ENCODE results near the gene GEMIN5. TPM values are rescaled to one million over a fixed set of nuclear protein-coding genes. Genes with fewer than 3 reads are reported as not detected.

GEMIN5 gene
- total RNA-seq, 2 experiments from 2014 or later: 32.9 to 33.0 TPM

- CTCF ChIA-PET: interaction anchor here (1.1 to 1.5 kb wide), 3 partner anchors 29 to 180 kb away, joined by 3 to 5 read pairs (median 3); no protein-coding TSS in a partner anchor
These were observed 29.5 kb upstream of the GEMIN5 start for GRCh38 chr5:154967421-154968024.

GRCh38 chr5:154966874-154967273 is 28.9 kb upstream of the GEMIN5 start:
- H3K27ac Mint-ChIP-seq: no peak overlapping the region
- no peak for DNase-seq
- no peak for ATAC-seq
- H3K27me3 Mint-ChIP-seq: no peaks in the 10 kb centered on the region
- ChIA-PET CTCF (interaction anchor here (0.6 to 1.2 kb wide), 3 partner anchors 18 to 1768 kb away, joined by 3 read pairs; no protein-coding TSS in a partner anchor), POLR2A (no interaction called here)
- peaks cover 23% of the 10 kb centered on the region for H3K36me3 Mint-ChIP-seq (ENCODE audit: low read depth)
- no peaks in the 10 kb centered on the region for H3K4me1 Mint-ChIP-seq
- H3K4me3 Mint-ChIP-seq: no peak overlapping the region
- intact Hi-C loops (cut with DNase I, micrococcal nuclease): no loop called here
- no peaks in the 10 kb centered on the region for H3K9me3 Mint-ChIP-seq (ENCODE audit: low read depth)

More at GRCh38 chr5:154967421-154968024, 29.5 kb upstream of the GEMIN5 start:
- no peak overlapping the region for H3K4me3 Mint-ChIP-seq
- no peak for ATAC-seq
- intact Hi-C loops (cut with DNase I, micrococcal nuclease): no loop called here
- POLR2A ChIA-PET: no interaction called here
- H3K27ac Mint-ChIP-seq: no peak overlapping the region
- no peak for DNase-seq
- no peaks in the 10 kb centered on the region for H3K4me1 Mint-ChIP-seq
- no peaks in the 10 kb centered on the region for H3K27me3 Mint-ChIP-seq
- H3K36me3 Mint-ChIP-seq (ENCODE audit: low read depth): peaks cover 22% of the 10 kb centered on the region
- no peaks in the 10 kb centered on the region for H3K9me3 Mint-ChIP-seq (ENCODE audit: low read depth)

DNA sequence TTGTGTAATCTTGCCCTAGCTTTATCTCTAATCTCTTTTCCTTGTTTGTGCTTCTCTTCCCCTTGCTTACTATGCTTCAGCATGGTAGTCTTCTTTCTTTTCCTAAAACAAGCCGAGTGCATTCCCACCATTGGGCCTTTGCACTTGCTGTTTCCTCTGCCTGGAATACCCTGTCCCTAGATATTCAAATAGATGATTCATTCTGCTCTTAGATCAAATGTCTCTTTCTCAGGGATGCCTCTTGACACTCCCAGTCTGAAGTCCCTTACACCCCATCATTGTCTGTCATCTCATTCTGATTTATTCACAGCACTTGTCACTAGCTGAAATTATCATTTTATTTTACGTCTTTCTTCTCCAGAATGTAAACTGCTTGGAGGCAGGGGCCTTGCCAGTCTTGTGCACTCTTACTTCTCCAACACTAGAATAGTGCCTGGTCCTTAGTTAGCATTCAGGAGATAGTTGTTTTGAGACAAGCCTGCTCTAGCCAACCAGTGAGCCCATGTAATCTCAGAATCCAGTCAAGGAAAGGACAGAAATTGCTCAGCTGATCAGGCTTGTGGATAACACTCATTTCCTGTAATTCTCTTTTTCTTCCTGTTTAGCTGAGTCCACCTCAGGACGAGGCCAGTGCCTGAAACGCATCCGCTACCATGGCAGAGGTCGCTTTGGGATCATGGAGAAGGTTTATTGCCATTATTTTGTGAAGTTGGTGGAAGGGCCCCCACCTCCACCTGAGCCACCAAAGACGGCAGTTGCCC is 28.2 kb upstream of the GEMIN5 start:
- Mint-ChIP-seq H3K27ac (no peak overlapping the region), H3K27me3 (no peaks in the 10 kb centered on the region), H3K9me3 (ENCODE audit: low read depth) (no peaks in the 10 kb centered on the region), H3K4me3 (no peak overlapping the region), H3K36me3 (ENCODE audit: low read depth) (peaks cover 24% of the 10 kb centered on the region), H3K4me1 (no peaks in the 10 kb centered on the region)
- ATAC-seq (no peak), DNase-seq (no peak)
- CTCF ChIA-PET: interaction anchor here (0.6 to 1.2 kb wide), 3 partner anchors 17 to 1767 kb away, joined by 3 to 4 read pairs (median 3); no protein-coding TSS in a partner anchor
- POLR2A ChIA-PET: interaction anchor here (0.6 kb wide), 1 partner anchor 8 kb away, joined by 4 read pairs; no protein-coding TSS in a partner anchor
- intact Hi-C loops (cut with DNase I, micrococcal nuclease): no loop called here

GRCh38 chr5:154962494-154962893 is 24.5 kb upstream of the GEMIN5 start:
- Mint-ChIP-seq H3K9me3 (ENCODE audit: low read depth) (no peaks in the 10 kb centered on the region), H3K27me3 (no peaks in the 10 kb centered on the region), H3K27ac (no peak overlapping the region), H3K36me3 (ENCODE audit: low read depth) (peaks cover 25% of the 10 kb centered on the region), H3K4me3 (no peak overlapping the region), H3K4me1 (no peaks in the 10 kb centered on the region)
- CTCF ChIA-PET: no interaction called here
- DNase-seq (no peak), ATAC-seq (no peak)
- intact Hi-C loops (cut with DNase I, micrococcal nuclease): no loop called here
- POLR2A ChIA-PET: no interaction called here

GRCh38 chr5:154956712-154957111 is 18.7 kb upstream of the GEMIN5 start:
- H3K27ac Mint-ChIP-seq: no peak overlapping the region
- CTCF ChIA-PET: no interaction called here
- POLR2A ChIA-PET: no interaction called here
- intact Hi-C loops (cut with DNase I, micrococcal nuclease): no loop called here
- no peak for DNase-seq
- H3K27me3 Mint-ChIP-seq: no peaks in the 10 kb centered on the region
- H3K9me3 Mint-ChIP-seq (ENCODE audit: low read depth): no peaks in the 10 kb centered on the region
- H3K4me3 Mint-ChIP-seq: no peak overlapping the region
- peaks cover 22% of the 10 kb centered on the region for H3K36me3 Mint-ChIP-seq (ENCODE audit: low read depth)
- ATAC-seq: no peak
- H3K4me1 Mint-ChIP-seq: peaks cover 10% of the 10 kb centered on the region

DNA sequence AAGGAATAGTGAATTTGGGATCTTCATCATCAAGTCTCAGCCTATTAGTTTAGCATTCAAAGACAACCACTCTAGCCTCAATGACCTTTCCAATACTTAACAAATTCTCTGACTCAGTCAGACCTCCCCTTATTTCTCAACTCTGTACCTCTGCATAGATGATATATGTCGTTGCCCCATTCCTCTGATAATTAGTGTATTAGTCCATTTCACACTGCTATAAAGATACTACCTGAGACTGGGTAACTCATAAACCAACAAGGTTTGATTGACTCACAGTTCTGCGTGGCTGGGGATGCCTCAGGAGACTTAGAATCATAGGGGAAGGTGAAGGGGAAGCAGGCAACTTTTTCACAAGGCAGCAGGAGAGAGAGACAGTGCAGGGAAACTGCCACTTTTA is 11.8 kb upstream of the GEMIN5 start:
- Mint-ChIP-seq H3K4me1 (peaks cover 27% of the 10 kb centered on the region), H3K36me3 (ENCODE audit: low read depth) (peaks cover 16% of the 10 kb centered on the region), H3K27me3 (no peaks in the 10 kb centered on the region), H3K27ac (no peak overlapping the region), H3K9me3 (ENCODE audit: low read depth) (no peaks in the 10 kb centered on the region), H3K4me3 (no peak overlapping the region)
- intact Hi-C loops (cut with DNase I, micrococcal nuclease): no loop called here
- no peak for DNase-seq
- POLR2A ChIA-PET: no interaction called here
- CTCF ChIA-PET: interaction anchor here (0.6 to 1.1 kb wide), 2 partner anchors 188 to 299 kb away, joined by 3 read pairs; no protein-coding TSS in a partner anchor
- ATAC-seq: no peak

DNA sequence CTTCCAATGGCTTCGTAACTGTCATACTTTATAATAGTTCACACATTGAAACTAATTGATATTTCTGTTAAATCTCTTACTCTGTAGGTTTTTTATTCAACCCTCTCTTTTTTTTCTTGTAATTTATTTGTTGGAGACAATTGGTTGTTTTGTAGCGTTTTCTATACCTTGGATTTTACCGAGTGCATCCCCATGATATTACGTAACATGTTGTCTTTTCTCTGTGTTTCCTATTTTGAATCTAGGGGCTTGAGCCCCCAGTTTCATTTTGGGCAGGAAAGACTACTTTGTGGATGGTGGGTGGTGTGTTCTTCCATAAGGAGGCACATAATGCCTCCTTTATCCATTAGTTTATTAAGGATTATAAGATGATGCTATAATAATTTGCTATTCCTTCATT is 10.3 kb upstream of the GEMIN5 start:
- Mint-ChIP-seq H3K27ac (no peak overlapping the region), H3K9me3 (ENCODE audit: low read depth) (no peaks in the 10 kb centered on the region), H3K4me3 (no peak overlapping the region), H3K27me3 (no peaks in the 10 kb centered on the region), H3K4me1 (peaks cover 24% of the 10 kb centered on the region), H3K36me3 (ENCODE audit: low read depth) (peaks cover 12% of the 10 kb centered on the region)
- ATAC-seq: no peak
- intact Hi-C loops (cut with DNase I, micrococcal nuclease): no loop called here
- ChIA-PET POLR2A (interaction anchor here (0.6 kb wide), 1 partner anchor 90 kb away, joined by 3 read pairs; the partner anchor contains the start of gene CNOT8), CTCF (no interaction called here)
- no peak for DNase-seq

GRCh38 chr5:154947778-154948177 is 9.8 kb upstream of the GEMIN5 start:
- H3K4me3 Mint-ChIP-seq: no peak overlapping the region
- peaks cover 12% of the 10 kb centered on the region for H3K36me3 Mint-ChIP-seq (ENCODE audit: low read depth)
- no peaks in the 10 kb centered on the region for H3K9me3 Mint-ChIP-seq (ENCODE audit: low read depth)
- intact Hi-C loops (cut with DNase I, micrococcal nuclease): no loop called here
- H3K27ac Mint-ChIP-seq: no peak overlapping the region
- ChIA-PET CTCF (interaction anchor here (1.2 kb wide), 1 partner anchor 81 kb away, joined by 3 read pairs; no protein-coding TSS in a partner anchor), POLR2A (interaction anchor here (0.6 kb wide), 1 partner anchor 89 kb away, joined by 3 read pairs; the partner anchor contains the start of gene CNOT8)
- no peak for ATAC-seq
- no peaks in the 10 kb centered on the region for H3K27me3 Mint-ChIP-seq
- H3K4me1 Mint-ChIP-seq: peaks cover 29% of the 10 kb centered on the region
- DNase-seq: no peak

DNA sequence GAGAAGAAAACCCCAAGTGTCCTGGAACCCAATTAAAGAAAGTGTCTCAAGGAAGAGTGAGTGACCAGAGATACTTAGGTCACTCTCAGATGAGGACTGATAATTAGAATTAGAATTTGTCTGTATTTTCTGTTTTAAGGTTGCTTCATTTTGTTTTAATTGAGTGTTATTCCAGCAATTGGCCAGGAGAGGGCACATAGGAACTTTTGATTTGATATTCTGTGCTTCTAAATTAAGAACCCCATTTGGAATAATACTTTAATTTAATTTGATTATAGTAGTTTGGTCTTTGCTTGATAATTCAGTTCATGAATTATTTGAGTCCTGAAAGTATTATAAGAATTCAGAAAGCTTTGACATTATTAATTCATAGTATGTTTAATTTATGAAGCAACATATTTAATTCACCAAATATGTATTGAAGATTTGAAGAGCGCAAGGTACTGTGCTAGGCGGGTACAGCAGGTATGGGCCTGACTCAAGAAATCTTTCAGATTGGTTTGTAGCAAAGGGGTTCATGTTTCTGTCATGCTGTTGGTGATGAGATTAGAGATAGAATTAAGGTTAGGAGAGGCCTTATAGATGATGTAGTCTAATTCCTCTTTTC is 7.8 kb upstream of the GEMIN5 start:
- intact Hi-C loops (cut with DNase I, micrococcal nuclease): no loop called here
- H3K27me3 Mint-ChIP-seq: no peaks in the 10 kb centered on the region
- CTCF ChIA-PET: interaction anchor here (0.6 to 2.9 kb wide), 6 partner anchors 9 to 217 kb away, joined by 3 to 12 read pairs (median 4); no protein-coding TSS in a partner anchor
- no peak overlapping the region for H3K27ac Mint-ChIP-seq
- no peak overlapping the region for H3K4me3 Mint-ChIP-seq
- POLR2A ChIA-PET: no interaction called here
- no peak for DNase-seq
- no peak for ATAC-seq
- H3K9me3 Mint-ChIP-seq (ENCODE audit: low read depth): no peaks in the 10 kb centered on the region
- H3K36me3 Mint-ChIP-seq (ENCODE audit: low read depth): peaks cover 11% of the 10 kb centered on the region
- peaks cover 37% of the 10 kb centered on the region for H3K4me1 Mint-ChIP-seq

GRCh38 chr5:154944716-154945115 is 6.7 kb upstream of the GEMIN5 start:
- ChIA-PET CTCF (interaction anchor here (0.6 to 2.9 kb wide), 3 partner anchors 8 to 59 kb away, joined by 3 to 12 read pairs (median 7); no protein-coding TSS in a partner anchor), POLR2A (no interaction called here)
- H3K27me3 Mint-ChIP-seq: no peaks in the 10 kb centered on the region
- H3K27ac Mint-ChIP-seq: no peak overlapping the region
- H3K36me3 Mint-ChIP-seq (ENCODE audit: low read depth): peaks cover 8% of the 10 kb centered on the region
- H3K4me3 Mint-ChIP-seq: no peak overlapping the region
- intact Hi-C loops (cut with DNase I, micrococcal nuclease): loop anchor here (5.0 kb wide), 2 partner anchors 297 to 752 kb away; partner anchors contain the start of gene GALNT10 (in 1 of the 2)
- no peak for DNase-seq
- peaks cover 41% of the 10 kb centered on the region for H3K4me1 Mint-ChIP-seq
- H3K9me3 Mint-ChIP-seq (ENCODE audit: low read depth): no peaks in the 10 kb centered on the region
- no peak for ATAC-seq

DNA sequence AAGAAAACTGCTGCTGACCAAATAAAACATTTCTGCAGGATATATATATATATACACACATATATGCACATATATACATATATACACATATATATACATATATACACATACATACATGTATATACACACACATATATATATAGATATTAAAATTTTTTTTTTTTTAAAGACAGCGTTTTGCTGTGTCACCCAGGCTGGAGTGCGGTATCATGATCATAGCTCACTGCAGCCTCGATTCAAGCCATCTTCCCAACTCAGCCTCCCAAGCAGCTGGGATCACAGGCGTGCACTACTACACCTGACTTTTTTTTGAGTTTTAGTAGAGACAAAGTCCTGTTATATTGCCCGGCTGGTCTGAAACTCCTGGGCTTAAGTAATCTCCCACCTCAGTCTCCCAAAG is 5.5 kb upstream of the GEMIN5 start:
- ChIA-PET CTCF (interaction anchor here (2.9 kb wide), 1 partner anchor 61 kb away, joined by 12 read pairs; no protein-coding TSS in a partner anchor), POLR2A (no interaction called here)
- Mint-ChIP-seq H3K4me1 (peaks cover 36% of the 10 kb centered on the region), H3K36me3 (ENCODE audit: low read depth) (peaks cover 2% of the 10 kb centered on the region), H3K27me3 (no peaks in the 10 kb centered on the region), H3K4me3 (no peak overlapping the region), H3K27ac (no peak overlapping the region), H3K9me3 (ENCODE audit: low read depth) (no peaks in the 10 kb centered on the region)
- DNase-seq (no peak), ATAC-seq (no peak)
- intact Hi-C loops (cut with DNase I, micrococcal nuclease): loop anchor here (5.0 kb wide), 2 partner anchors 296 to 751 kb away; partner anchors contain the start of gene GALNT10 (in 1 of the 2)

Measured in activated CD4-positive, alpha-beta T cell treated with anti-CD3 and anti-CD28 coated beads for 36 hours (primary cell).